Uterus (tissue), 2 donors: Measurements from ENCODE around the gene ACTA1.

Experiments
- POLR2A ChIP-seq, 2 donors: fragments of 450-650 bp; IDR thresholded peaks; one replicate each; pipeline ENCODE4 v1.6.1; 2016; ENCODE audit warnings: antibody characterized with exemption in 2 of 2, mild to moderate bottlenecking in 1 of 2, moderate library complexity in 1 of 2
- TF ChIP-seq, protein P1 (sequence below), 4 experiments: fragments of 200-600 bp in 2 of 4; fragments of 450-650 bp in 2 of 4; sonication (generic) in 2 of 4; IDR thresholded peaks; one replicate each; pipeline ENCODE4 v1.5.1; 2016 to 2019; ENCODE audit warnings: antibody characterized with exemption in 4 of 4, mild to moderate bottlenecking in 2 of 4, moderate library complexity in 1 of 4

DNA sequence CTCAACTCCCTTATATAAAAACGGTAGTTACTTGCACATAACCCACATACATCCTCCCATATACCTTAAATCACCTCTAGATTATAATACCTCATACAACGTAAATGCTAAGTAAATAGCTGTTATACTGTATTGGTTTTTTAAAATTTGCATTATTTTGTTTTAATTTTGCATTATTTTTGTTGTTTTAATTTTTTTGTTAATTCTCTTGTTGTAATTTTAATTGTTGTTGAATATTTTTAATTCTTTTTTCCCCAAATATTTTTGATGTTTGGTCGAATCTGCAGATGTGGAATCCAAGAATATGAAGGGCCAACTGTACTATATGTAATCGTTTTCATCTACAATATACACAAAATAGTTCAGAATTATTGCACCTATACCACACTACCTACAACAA, 23.5 kb upstream of the ACTA1 start:
- no peak for TF ChIP-seq POLR2A (IDR thresholded peaks at IDR 0.05)
- TF ChIP-seq, protein P1, sequence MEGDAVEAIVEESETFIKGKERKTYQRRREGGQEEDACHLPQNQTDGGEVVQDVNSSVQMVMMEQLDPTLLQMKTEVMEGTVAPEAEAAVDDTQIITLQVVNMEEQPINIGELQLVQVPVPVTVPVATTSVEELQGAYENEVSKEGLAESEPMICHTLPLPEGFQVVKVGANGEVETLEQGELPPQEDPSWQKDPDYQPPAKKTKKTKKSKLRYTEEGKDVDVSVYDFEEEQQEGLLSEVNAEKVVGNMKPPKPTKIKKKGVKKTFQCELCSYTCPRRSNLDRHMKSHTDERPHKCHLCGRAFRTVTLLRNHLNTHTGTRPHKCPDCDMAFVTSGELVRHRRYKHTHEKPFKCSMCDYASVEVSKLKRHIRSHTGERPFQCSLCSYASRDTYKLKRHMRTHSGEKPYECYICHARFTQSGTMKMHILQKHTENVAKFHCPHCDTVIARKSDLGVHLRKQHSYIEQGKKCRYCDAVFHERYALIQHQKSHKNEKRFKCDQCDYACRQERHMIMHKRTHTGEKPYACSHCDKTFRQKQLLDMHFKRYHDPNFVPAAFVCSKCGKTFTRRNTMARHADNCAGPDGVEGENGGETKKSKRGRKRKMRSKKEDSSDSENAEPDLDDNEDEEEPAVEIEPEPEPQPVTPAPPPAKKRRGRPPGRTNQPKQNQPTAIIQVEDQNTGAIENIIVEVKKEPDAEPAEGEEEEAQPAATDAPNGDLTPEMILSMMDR (IDR thresholded peaks at IDR 0.05): no peak
